AG04450 (cell line): ENCODE data around the gene RASSF9. TPM values are rescaled to one million over a fixed set of nuclear protein-coding genes. Genes with fewer than 3 reads are reported as not detected.

Experiments used
- CTCF ChIA-PET: fragments of 300-600, 350-600 bp; formaldehyde crosslinking; extraction: SDS; loops from one replicate; lab custom pipeline; 2022; ENCODE audit warnings: antibody characterized with exemption, inconsistent platforms; lab: Charles Lee
- POLR2A ChIA-PET: fragments of 350-600 bp; formaldehyde crosslinking; extraction: SDS; loops from one replicate; lab custom pipeline; 2021; ENCODE audit warnings: antibody characterized with exemption, inconsistent platforms; lab: Yijun Ruan, JAX
- DNase-seq: peaks from one replicate; pipeline ENCODE4 v3.0.0-alpha.2; 2011; ENCODE audit warnings: low read depth, low spot score
- H3K27ac ChIP-seq: one replicate; pipeline ENCODE4 v1.5.1; 2012; ENCODE audit warnings: low read depth, low read length, control low read depth
- H3K27me3 ChIP-seq: one replicate; pipeline ENCODE4 v1.6.0; 2012; ENCODE audit warnings: low read length; ENCODE audit not compliant: control insufficient read depth, insufficient read depth
- H3K4me3 ChIP-seq: 2 replicates; pipeline ENCODE4 v1.5.1; 2011; ENCODE audit warnings: mild to moderate bottlenecking, low read depth, low read length, control low read depth
- H3K9me3 ChIP-seq: 2 replicates; pipeline ENCODE4 v1.5.1; 2012; ENCODE audit warnings: low read length; ENCODE audit not compliant: control insufficient read depth, insufficient read depth
- CTCF ChIP-seq: IDR thresholded peaks from 2 replicates; pipeline ENCODE4 v1.5.1; 2011; ENCODE audit warnings: low read depth, low read length, control low read depth, inconsistent platforms
- polyA minus RNA-seq: library from RNA; depleted of rRNA, polyadenylated mRNA; stranded (reverse); fragments of >200 nt; gene quantifications from 2 replicates; pipeline ENCODE4 v1.2.3, GENCODE V29; 2011; rRNA and poly(A)+ RNA removed
- polyA plus RNA-seq: library from polyadenylated mRNA; depleted of rRNA; stranded (reverse); fragments of >200 nt; gene quantifications from 2 replicates; pipeline ENCODE4 v1.2.3, GENCODE V29; 2011; rRNA removed

RASSF9 gene
- 0.06 and 0.16 TPM in 2 replicates for polyA plus RNA-seq
- polyA minus RNA-seq, result 0.14 and 0.17 TPM in 2 replicates

- DNase-seq, result peak; percentile 20
- Histone ChIP-seq H3K4me3 (peak within 1 kb of the TSS; percentile 46), H3K27me3 (no peaks in the 10 kb centered on the region), H3K27ac (no peak within 1 kb of the TSS), H3K9me3 (no peaks in the 10 kb centered on the region)
- CTCF ChIA-PET, result interaction anchor here (0.7 to 1.1 kb wide), 3 partner anchors 19 to 277 kb away, joined by 3 to 5 read pairs (median 3); no protein-coding TSS in a partner anchor
- no peak for TF ChIP-seq CTCF
- POLR2A ChIA-PET, result no interaction called here
These were observed at the start of gene RASSF9 for GRCh38 chr12:85836197-85837090. Gene RASSF9 (minus strand): TSS chr12:85836409. CDS start chr12:85836201, 208 bp downstream.

- Histone ChIP-seq H3K4me3 (no peak overlapping the region), H3K27ac (no peak overlapping the region), H3K27me3 (no peaks in the 10 kb centered on the region), H3K9me3 (no peaks in the 10 kb centered on the region)
- no peak for DNase-seq
- ChIA-PET POLR2A (no interaction called here), CTCF (interaction anchor here (1.0 to 3.2 kb wide), 3 partner anchors 12 to 308 kb away, joined by 3 to 15 read pairs (median 11); no protein-coding TSS in a partner anchor)
- TF ChIP-seq CTCF, result no peak
These were observed 47.6 kb upstream of the RASSF9 start for GRCh38 chr12:85883763-85884162.

GRCh38 chr12:85877459-85877858 is 41.2 kb upstream of the RASSF9 start:
- no peaks in the 10 kb centered on the region for H3K9me3 ChIP-seq
- TF ChIP-seq CTCF, result no peak
- H3K27me3 ChIP-seq, result no peaks in the 10 kb centered on the region
- no peak overlapping the region for H3K4me3 ChIP-seq
- DNase-seq, result no peak
- no peak overlapping the region for H3K27ac ChIP-seq
- POLR2A ChIA-PET, result no interaction called here
- CTCF ChIA-PET, result interaction anchor here (1.0 kb wide), 1 partner anchor 409 kb away, joined by 3 read pairs; no protein-coding TSS in a partner anchor

GRCh38 chr12:85874031-85874461 is 37.8 kb upstream of the RASSF9 start, which contains the start of gene NTS:
Gene NTS (plus strand): TSS chr12:85874295. CDS start chr12:85874404, 109 bp downstream.
- DNase-seq, result no peak
- H3K9me3 ChIP-seq, result no peaks in the 10 kb centered on the region
- H3K4me3 ChIP-seq, result no peak within 1 kb of the TSS
- POLR2A ChIA-PET, result no interaction called here
- H3K27me3 ChIP-seq, result no peaks in the 10 kb centered on the region
- CTCF ChIA-PET, result interaction anchor here (0.7 to 1.7 kb wide), 2 partner anchors 398 to 406 kb away, joined by 4 read pairs; no protein-coding TSS in a partner anchor
- no peak for TF ChIP-seq CTCF
- no peak within 1 kb of the TSS for H3K27ac ChIP-seq
